ENCODE data around the gene MGA. TPM values are rescaled to one million over a fixed set of nuclear protein-coding genes. Genes with fewer than 3 reads are reported as not detected.

The MGA gene
- total and polyA plus RNA-seq, 4 donors, result 2.7 to 86.2 (median 14.1) TPM

- ATAC-seq (ENCODE audit: insufficient read depth, low FRiP score), result no peak
- Histone ChIP-seq H3K4me1 (ENCODE audit: control insufficient read depth in 5 of 5, insufficient read depth in 5 of 5, low read length in 5 of 5) (peaks cover 0 to 9% (median 6%) of the 10 kb centered on the region in 5 donors), H3K27ac (ENCODE audit: low read depth in 1 of 2, low read length in 1 of 2) (no peak overlapping the region), H3K36me3 (ENCODE audit: control insufficient read depth in 4 of 4, insufficient read depth in 4 of 4, low read length in 4 of 4) (peaks cover 0 to 12% (median 3%) of the 10 kb centered on the region in 4 donors), H3K4me3 (no peak overlapping the region), H3K9me3 (ENCODE audit: control insufficient read depth in 4 of 4, insufficient read depth in 3 of 4, low read length in 3 of 4) (no peaks in the 10 kb centered on the region), H3K9ac (ENCODE audit: insufficient read depth in 1 of 2, low read length in 2 of 2) (no peak overlapping the region), H3K27me3 (ENCODE audit: control insufficient read depth in 3 of 3, insufficient read depth in 3 of 3, low read length in 2 of 3) (no peaks in the 10 kb centered on the region)
- DNase-seq, result no peak
- TF ChIP-seq CTCF (IDR thresholded peaks at IDR 0.05; ENCODE audit: control extremely low read depth, extremely low read depth), result no peak
- 94 to 99% methylated on average over 3 of the region's 3 CpGs for WGBS, 2 donors
Measured at GRCh38 chr15:41801850-41802455, 141.7 kb downstream of the MGA start.

GRCh38 chr15:41804361-41804760, 144.2 kb downstream of the MGA start:
- H3K4me3 ChIP-seq, result no peak overlapping the region
- no peak overlapping the region for H3K9ac ChIP-seq (ENCODE audit: insufficient read depth in 1 of 2, low read length in 2 of 2)
- H3K9me3 ChIP-seq (ENCODE audit: control insufficient read depth in 4 of 4, insufficient read depth in 3 of 4, low read length in 3 of 4), result no peaks in the 10 kb centered on the region
- H3K36me3 ChIP-seq (ENCODE audit: control insufficient read depth in 4 of 4, insufficient read depth in 4 of 4, low read length in 4 of 4), result peaks cover 0 to 12% (median 4%) of the 10 kb centered on the region in 4 donors
- no peaks in the 10 kb centered on the region for H3K27me3 ChIP-seq (ENCODE audit: control insufficient read depth in 3 of 3, insufficient read depth in 3 of 3, low read length in 2 of 3)
- no peak for TF ChIP-seq CTCF (IDR thresholded peaks at IDR 0.05; ENCODE audit: control extremely low read depth, extremely low read depth)
- no peak overlapping the region for H3K27ac ChIP-seq (ENCODE audit: low read depth in 1 of 2, low read length in 1 of 2)
- DNase-seq, result no peak
- 96% methylated on average over 2 of the region's 2 CpGs for WGBS, 2 donors
- no peak for ATAC-seq (ENCODE audit: insufficient read depth, low FRiP score)
- H3K4me1 ChIP-seq (ENCODE audit: control insufficient read depth in 5 of 5, insufficient read depth in 5 of 5, low read length in 5 of 5), result peaks cover 0 to 6% (median 0%) of the 10 kb centered on the region in 5 donors

- WGBS, 2 donors, result 59 to 64% methylated on average over 8 of the region's 8 CpGs
- H3K27ac ChIP-seq (ENCODE audit: low read depth in 1 of 2, low read length in 1 of 2), result no peak overlapping the region
- H3K27me3 ChIP-seq (ENCODE audit: control insufficient read depth in 3 of 3, insufficient read depth in 3 of 3, low read length in 2 of 3), result no peaks in the 10 kb centered on the region
- no peak for ATAC-seq (ENCODE audit: insufficient read depth, low FRiP score)
- no peak for TF ChIP-seq CTCF (IDR thresholded peaks at IDR 0.05; ENCODE audit: control extremely low read depth, extremely low read depth)
- peaks cover 0 to 10% (median 4%) of the 10 kb centered on the region in 4 donors for H3K36me3 ChIP-seq (ENCODE audit: control insufficient read depth in 4 of 4, insufficient read depth in 4 of 4, low read length in 4 of 4)
- no peaks in the 10 kb centered on the region for H3K9me3 ChIP-seq (ENCODE audit: control insufficient read depth in 4 of 4, insufficient read depth in 3 of 4, low read length in 3 of 4)
- peaks cover 0 to 6% (median 0%) of the 10 kb centered on the region in 5 donors for H3K4me1 ChIP-seq (ENCODE audit: control insufficient read depth in 5 of 5, insufficient read depth in 5 of 5, low read length in 5 of 5)
- H3K4me3 ChIP-seq, result no peak overlapping the region
- no peak for DNase-seq
- no peak overlapping the region for H3K9ac ChIP-seq (ENCODE audit: insufficient read depth in 1 of 2, low read length in 2 of 2)
Measured at GRCh38 chr15:41804916-41805666, 144.9 kb downstream of the MGA start.

Measured in lung (tissue), 12 donors.